SHP77 treated with DMSO at 0.1 percent for 48 hours (cell line): ENCODE data around the gene NTM.
"Not testable (repeated sequence)": the region's sequence is repeated elsewhere in the genome, so short reads cannot be mapped to it uniquely, and the experiment has no call there.

Experiments
- DNase-seq: peaks from one replicate; lab custom pipeline; 2025; lab: John Stamatoyannopoulos, UW

The NTM gene

GRCh38 chr11:132357811-132358572, 987.6 kb downstream of the NTM start:
- no peak for DNase-seq

GRCh38 chr11:132358573-132358953, 988.1 kb downstream of the NTM start:
- DNase-seq: no peak

GRCh38 chr11:132361011-132361550, 990.7 kb downstream of the NTM start:
- DNase-seq: no peak

- DNase-seq: no peak
Observed at GRCh38 chr11:132365650-132366049, 995.2 kb downstream of the NTM start.

GRCh38 chr11:132367293-132367692, 996.9 kb downstream of the NTM start:
- DNase-seq: no peak

- not testable (repeated sequence) for DNase-seq
Observed at GRCh38 chr11:132370114-132370513, 999.7 kb downstream of the NTM start.

- DNase-seq: no peak
Observed at GRCh38 chr11:132373405-132374143, 1003.2 kb downstream of the NTM start.

- DNase-seq: no peak
Observed at GRCh38 chr11:132379540-132379939, 1009.1 kb downstream of the NTM start.
